Spleen (tissue), 11 donors: Measurements from ENCODE around the gene ALDH1A2. TPM values are rescaled to one million over a fixed set of nuclear protein-coding genes. Genes with fewer than 3 reads are reported as not detected.

Experiments used
- DNase-seq: peaks from one replicate; pipeline ENCODE4 v3.0.0-alpha.2; 2020
- H3K27ac ChIP-seq, 8 donors: fragments of 200-600 bp; sonication (generic) in 7 of 8; 1 replicate in 4 of 8; 2 replicates in 4 of 8; pipeline versions ENCODE4 v1.5.0 to v1.8.0; 2016 to 2021; ENCODE audit warnings: inconsistent platforms in 4 of 8, mild to moderate bottlenecking in 4 of 8, moderate library complexity in 1 of 8
- H3K27me3 ChIP-seq, 7 donors: fragments of 200-600 bp; sonication (generic) in 6 of 7; replicated peaks in 1 of 7; 1 replicate in 4 of 7; 2 replicates in 3 of 7; pipeline versions ENCODE4 v1.5.0 to v1.8.0; 2016 to 2021; ENCODE audit warnings: inconsistent platforms in 3 of 7, mild to moderate bottlenecking in 1 of 7
- H3K36me3 ChIP-seq, 6 donors: fragments of 200-600 bp; sonication (generic) in 5 of 6; 1 replicate in 4 of 6; 2 replicates in 2 of 6; pipeline versions ENCODE4 v1.5.0 to v1.8.0; 2016 to 2021; ENCODE audit warnings: inconsistent platforms in 2 of 6
- H3K4me1 ChIP-seq, 6 donors: fragments of 200-600 bp; sonication (generic) in 5 of 6; 1 replicate in 3 of 6; 2 replicates in 3 of 6; pipeline versions ENCODE4 v1.5.0 to v1.8.0; 2016 to 2021; ENCODE audit warnings: inconsistent platforms in 3 of 6
- H3K4me3 ChIP-seq, 8 donors: fragments of 200-600 bp; sonication (generic) in 7 of 8; 1 replicate in 4 of 8; 2 replicates in 4 of 8; pipeline versions ENCODE4 v1.5.0 to v1.8.0; 2016 to 2021; ENCODE audit warnings: inconsistent platforms in 4 of 8, mild to moderate bottlenecking in 4 of 8, moderate library complexity in 2 of 8
- H3K9me3 ChIP-seq, 8 donors: fragments of 200-600 bp; sonication (generic) in 7 of 8; 1 replicate in 4 of 8; 2 replicates in 4 of 8; pipeline versions ENCODE4 v1.5.0 to v1.8.0; 2016 to 2021; ENCODE audit warnings: inconsistent platforms in 4 of 8
- POLR2A ChIP-seq, 3 donors: fragments of 450-650 bp; IDR thresholded peaks; one replicate each; pipeline ENCODE4 v1.5.1; 2017; ENCODE audit warnings: antibody characterized with exemption in 3 of 3, mild to moderate bottlenecking in 1 of 3
- POLR2AphosphoS5 ChIP-seq, 3 donors: sonication (generic); formaldehyde crosslinking; IDR thresholded peaks; one replicate each; pipeline ENCODE4 v1.5.1; 2017; ENCODE audit warnings: antibody characterized with exemption in 3 of 3
- WGBS, 5 donors: extraction: QIAGEN DNeasy Blood & Tissue Kit in 3 of 5; methylation state at CpG; one replicate each; pipeline versions ENCODE4 v1.1.5 to v1.1.7; 2013 to 2018; 5-methylcytosine and 5-hydroxymethylcytosine counted together
- intact Hi-C: fragments of 100-400 bp; cut with DNase I; formaldehyde crosslinking; loops from one replicate; pipeline ENCODE4 v1.15.0; 2023; ENCODE audit warnings: low total_unique reads
- polyA plus RNA-seq, 3 donors: library from polyadenylated mRNA; stranded (reverse); fragments of 200-250 nt; gene quantifications; one replicate each; pipeline ENCODE4 v1.2.1, GENCODE V29; 2013
- total RNA-seq, 7 donors: library from RNA; depleted of rRNA in 3 of 7; stranded (reverse); fragments of >200 nt in 3 of 7; fragmentation: NEBNext Ultra II Directional in 4 of 7; extraction: Animal tissue kit (Norgen Biotek cat#: 25700) in 4 of 7; gene quantifications; one replicate each; pipeline versions ENCODE4 v1.1.0 to v1.2.1, GENCODE V29; 2016 to 2021
- TF ChIP-seq, protein P1 (sequence below), 11 experiments: fragments of 200-600 bp in 7 of 11; fragments of 450-650 bp in 4 of 11; sonication (generic) in 4 of 11; IDR thresholded peaks in 8 of 11; conservative IDR thresholded peaks in 3 of 11; 1 replicate in 7 of 11; 2 replicates in 4 of 11; pipeline versions ENCODE4 v1.4.0 to v1.8.0; 2016 to 2021; ENCODE audit warnings: antibody characterized with exemption in 11 of 11, inconsistent platforms in 4 of 11, mild to moderate bottlenecking in 1 of 11
- donor health status: healthy with polysubstance abuse.
- donor health status: DM: no; HTN: no; CAD: no; lungs with moderate emphysema.
- donor health status: DM: no; HTN: no; CAD: no.
- donor health status: Bipolar disorder and iron deficiency.
- donor health status: healthy.
- donor health status: DM: no; HTN: no; CAD: no.
- donor health status: DM: yes; HTN: yes; CAD: no.

ALDH1A2 gene
- total and polyA plus RNA-seq, 10 donors: 0.26 to 20.3 (median 4.8) TPM

DNA sequence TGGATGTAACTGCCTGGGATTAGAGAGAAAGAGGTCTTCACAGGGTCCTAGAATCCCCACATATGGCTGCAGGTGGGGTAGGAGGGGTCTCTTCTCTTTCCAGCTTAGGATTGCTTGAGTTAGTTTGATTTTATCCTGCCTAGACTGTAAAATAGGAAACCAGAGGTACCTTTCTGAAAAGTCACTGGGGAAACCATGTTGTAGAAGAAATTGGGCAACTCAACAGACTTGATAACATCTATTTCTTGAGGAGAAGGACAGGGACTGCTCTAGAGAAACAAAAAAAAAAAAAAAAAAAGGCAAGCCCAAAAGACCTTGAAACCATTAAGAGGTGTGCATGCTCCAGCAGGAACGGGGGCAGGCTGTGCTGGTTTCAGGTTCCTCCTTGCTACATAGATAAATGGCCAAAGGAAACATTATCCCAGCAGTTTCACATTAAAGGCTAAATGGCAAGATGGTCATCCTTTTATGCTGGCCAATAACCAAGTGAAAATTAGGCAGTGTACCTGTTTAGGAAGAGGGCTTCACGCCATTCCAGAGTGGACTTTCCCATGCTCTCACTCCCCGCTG is 116.1 kb downstream of the ALDH1A2 start:
- intact Hi-C loops: no loop called here
- H3K27me3 ChIP-seq: no peaks in the 10 kb centered on the region
- TF ChIP-seq, protein P1, sequence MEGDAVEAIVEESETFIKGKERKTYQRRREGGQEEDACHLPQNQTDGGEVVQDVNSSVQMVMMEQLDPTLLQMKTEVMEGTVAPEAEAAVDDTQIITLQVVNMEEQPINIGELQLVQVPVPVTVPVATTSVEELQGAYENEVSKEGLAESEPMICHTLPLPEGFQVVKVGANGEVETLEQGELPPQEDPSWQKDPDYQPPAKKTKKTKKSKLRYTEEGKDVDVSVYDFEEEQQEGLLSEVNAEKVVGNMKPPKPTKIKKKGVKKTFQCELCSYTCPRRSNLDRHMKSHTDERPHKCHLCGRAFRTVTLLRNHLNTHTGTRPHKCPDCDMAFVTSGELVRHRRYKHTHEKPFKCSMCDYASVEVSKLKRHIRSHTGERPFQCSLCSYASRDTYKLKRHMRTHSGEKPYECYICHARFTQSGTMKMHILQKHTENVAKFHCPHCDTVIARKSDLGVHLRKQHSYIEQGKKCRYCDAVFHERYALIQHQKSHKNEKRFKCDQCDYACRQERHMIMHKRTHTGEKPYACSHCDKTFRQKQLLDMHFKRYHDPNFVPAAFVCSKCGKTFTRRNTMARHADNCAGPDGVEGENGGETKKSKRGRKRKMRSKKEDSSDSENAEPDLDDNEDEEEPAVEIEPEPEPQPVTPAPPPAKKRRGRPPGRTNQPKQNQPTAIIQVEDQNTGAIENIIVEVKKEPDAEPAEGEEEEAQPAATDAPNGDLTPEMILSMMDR (IDR thresholded peaks at IDR 0.05 in 8 of 11, conservative IDR thresholded peaks at IDR 0.05 in 3 of 11): no peak
- no peak for TF ChIP-seq POLR2A (IDR thresholded peaks at IDR 0.05)
- TF ChIP-seq POLR2AphosphoS5 (IDR thresholded peaks at IDR 0.05): no peak
- H3K36me3 ChIP-seq: no peaks in the 10 kb centered on the region
- WGBS, 5 donors: 76 to 96% (median 79%) methylated on average over 3 of the region's 3 CpGs
- H3K4me3 ChIP-seq: no peak overlapping the region
- DNase-seq: no peak
- H3K4me1 ChIP-seq: no peaks in the 10 kb centered on the region
- no peaks in the 10 kb centered on the region for H3K9me3 ChIP-seq
- no peak overlapping the region for H3K27ac ChIP-seq

DNA sequence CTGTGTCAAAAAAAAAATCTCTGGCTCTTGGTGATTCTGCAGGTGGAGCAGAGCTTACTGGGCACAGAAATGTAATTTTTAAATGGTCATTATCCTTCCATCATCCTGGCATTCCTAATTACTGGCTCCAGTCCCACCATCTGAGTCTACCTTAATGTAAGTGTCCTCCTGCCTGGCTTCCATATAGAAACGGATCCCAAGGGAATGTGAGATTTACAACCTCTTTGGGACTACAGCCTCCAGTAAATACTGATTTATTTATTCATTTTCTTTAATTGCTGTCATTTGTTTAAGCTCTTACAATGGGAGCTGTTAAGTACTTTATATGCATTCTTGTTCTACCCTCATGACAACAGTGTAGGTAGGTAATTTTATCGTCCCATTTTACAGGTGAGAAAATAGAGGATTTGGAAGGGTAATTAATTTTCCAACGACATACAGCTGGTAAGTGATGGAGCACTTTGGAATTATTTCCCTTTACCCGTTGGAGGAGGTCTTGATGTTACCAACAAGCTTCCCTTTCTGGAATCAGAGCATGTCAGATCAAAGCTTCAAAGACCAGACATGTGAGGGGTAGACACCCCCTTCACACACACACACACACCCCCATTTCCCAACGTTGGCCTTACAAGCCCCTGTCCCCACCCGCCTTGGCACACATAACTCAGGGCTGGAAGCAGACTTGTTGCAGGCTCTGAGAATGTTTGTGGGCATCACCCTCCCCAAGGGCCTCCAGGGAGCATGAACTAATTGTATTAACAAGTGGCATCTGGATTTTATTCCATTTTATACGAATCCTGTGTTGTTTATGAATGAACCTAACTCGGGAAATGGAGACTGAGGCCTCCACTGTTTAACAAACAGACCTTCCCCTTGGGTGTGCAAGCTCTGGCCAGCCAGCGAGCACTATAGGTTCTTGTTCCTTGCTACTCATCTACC is 116.9 kb downstream of the ALDH1A2 start:
- intact Hi-C loops: no loop called here
- TF ChIP-seq POLR2A (IDR thresholded peaks at IDR 0.05): no peak
- no peak for TF ChIP-seq POLR2AphosphoS5 (IDR thresholded peaks at IDR 0.05)
- TF ChIP-seq, protein P1 (IDR thresholded peaks at IDR 0.05 in 8 of 11, conservative IDR thresholded peaks at IDR 0.05 in 3 of 11): no peak
- 75 to 86% (median 82%) methylated on average over 9 of the region's 9 CpGs for WGBS, 5 donors
- DNase-seq: no peak
- H3K4me3 ChIP-seq: no peak overlapping the region
- H3K9me3 ChIP-seq: no peaks in the 10 kb centered on the region
- peaks cover 0 to 4% (median 0%) of the 10 kb centered on the region in 7 donors for H3K27me3 ChIP-seq
- H3K36me3 ChIP-seq: no peaks in the 10 kb centered on the region
- H3K4me1 ChIP-seq: no peaks in the 10 kb centered on the region
- no peak overlapping the region for H3K27ac ChIP-seq

DNA sequence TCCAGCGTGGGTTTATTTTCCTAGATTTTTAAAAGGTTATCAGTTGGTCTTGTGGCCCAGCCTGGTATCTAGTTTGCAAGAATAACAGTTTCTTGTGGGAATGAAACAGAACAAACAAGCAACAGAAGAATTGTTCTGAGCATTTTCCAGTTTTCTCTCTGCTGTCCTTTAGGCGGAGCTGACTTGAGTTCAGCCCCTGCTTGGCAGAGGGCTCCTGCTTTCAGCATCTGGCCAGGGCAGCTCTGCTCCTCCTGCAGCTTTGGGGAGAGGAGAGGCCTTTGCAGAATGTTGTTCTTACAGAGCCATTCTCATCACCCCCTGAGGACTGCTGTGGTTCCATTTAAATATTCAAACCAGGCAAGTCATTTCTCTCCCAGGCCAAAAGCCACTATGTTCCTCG is 117.7 kb downstream of the ALDH1A2 start:
- intact Hi-C loops: no loop called here
- Histone ChIP-seq H3K36me3 (no peaks in the 10 kb centered on the region), H3K4me3 (no peak overlapping the region), H3K27ac (no peak overlapping the region), H3K9me3 (no peaks in the 10 kb centered on the region), H3K4me1 (no peaks in the 10 kb centered on the region), H3K27me3 (peaks cover 0 to 5% (median 0%) of the 10 kb centered on the region in 7 donors)
- 56 to 74% (median 73%) methylated on average over 3 of the region's 3 CpGs for WGBS, 5 donors
- DNase-seq: no peak
- TF ChIP-seq POLR2AphosphoS5 (IDR thresholded peaks at IDR 0.05) (no peak), POLR2A (IDR thresholded peaks at IDR 0.05) (no peak)
- TF ChIP-seq, protein P1 (IDR thresholded peaks at IDR 0.05 in 8 of 11, conservative IDR thresholded peaks at IDR 0.05 in 3 of 11): no peak

DNA sequence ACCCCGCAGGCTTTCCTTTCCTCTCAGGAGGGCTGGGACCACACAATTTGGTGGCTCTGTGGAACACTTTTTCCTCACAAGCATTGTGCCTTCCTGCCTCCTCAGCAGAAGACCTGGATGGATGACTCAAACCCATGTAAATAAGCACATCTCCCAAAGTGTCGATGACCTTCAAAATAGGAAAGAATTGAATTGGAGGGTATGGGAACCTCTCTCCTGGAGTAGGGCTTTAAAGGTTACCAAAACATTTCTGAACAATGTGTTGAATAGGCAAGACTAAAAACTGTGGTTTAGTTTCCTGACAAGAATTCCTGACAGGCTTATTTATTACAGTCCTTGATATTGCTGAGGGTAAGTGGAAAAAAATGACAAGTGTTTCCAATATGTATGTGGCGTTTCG is 118.2 kb downstream of the ALDH1A2 start:
- Histone ChIP-seq H3K27me3 (peaks cover 0 to 5% (median 0%) of the 10 kb centered on the region in 7 donors), H3K4me3 (no peak overlapping the region), H3K9me3 (no peaks in the 10 kb centered on the region), H3K4me1 (no peaks in the 10 kb centered on the region), H3K36me3 (no peaks in the 10 kb centered on the region), H3K27ac (no peak overlapping the region)
- no peak for TF ChIP-seq POLR2AphosphoS5 (IDR thresholded peaks at IDR 0.05)
- TF ChIP-seq, protein P1 (IDR thresholded peaks at IDR 0.05 in 8 of 11, conservative IDR thresholded peaks at IDR 0.05 in 3 of 11): no peak
- no peak for TF ChIP-seq POLR2A (IDR thresholded peaks at IDR 0.05)
- 69 to 82% (median 72%) methylated on average over 3 to 4 of the region's 4 CpGs for WGBS, 5 donors
- intact Hi-C loops: no loop called here
- no peak for DNase-seq
